GM19372 (cell line): ENCODE data around the gene PIM3.
"Not testable (repeated sequence)": the region's sequence is repeated elsewhere in the genome, so short reads cannot be mapped to it uniquely, and the experiment has no call there.

Source experiments
- ATAC-seq: cut with Tn5 transposase; IDR thresholded peaks from one replicate; pipeline ENCODE4 v1.9.1; 2021; ENCODE audit warnings: mild to moderate bottlenecking, low read depth, moderate library complexity; ENCODE audit not compliant: unreplicated experiment

Gene PIM3

DNA sequence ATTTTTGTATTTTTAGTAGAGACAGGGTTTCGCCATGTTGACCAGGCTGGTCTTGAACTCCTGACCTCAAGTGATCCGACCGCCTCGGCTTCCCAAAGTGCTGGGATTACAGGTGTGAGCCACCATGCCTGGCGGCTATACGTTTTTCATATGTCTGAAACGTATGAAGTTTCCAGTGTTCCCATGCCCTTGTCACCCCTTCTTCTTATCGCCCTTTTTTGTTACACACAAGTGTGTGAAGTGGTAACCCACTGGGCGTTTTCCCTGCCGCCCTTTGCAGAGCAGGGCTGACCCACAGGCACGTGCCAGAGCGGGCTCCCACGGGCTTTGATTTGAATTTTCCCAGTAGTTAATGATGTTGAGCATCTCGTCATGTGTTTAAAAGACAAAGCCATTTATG lies 17.0 kb downstream of the PIM3 start:
- no peak for ATAC-seq

DNA sequence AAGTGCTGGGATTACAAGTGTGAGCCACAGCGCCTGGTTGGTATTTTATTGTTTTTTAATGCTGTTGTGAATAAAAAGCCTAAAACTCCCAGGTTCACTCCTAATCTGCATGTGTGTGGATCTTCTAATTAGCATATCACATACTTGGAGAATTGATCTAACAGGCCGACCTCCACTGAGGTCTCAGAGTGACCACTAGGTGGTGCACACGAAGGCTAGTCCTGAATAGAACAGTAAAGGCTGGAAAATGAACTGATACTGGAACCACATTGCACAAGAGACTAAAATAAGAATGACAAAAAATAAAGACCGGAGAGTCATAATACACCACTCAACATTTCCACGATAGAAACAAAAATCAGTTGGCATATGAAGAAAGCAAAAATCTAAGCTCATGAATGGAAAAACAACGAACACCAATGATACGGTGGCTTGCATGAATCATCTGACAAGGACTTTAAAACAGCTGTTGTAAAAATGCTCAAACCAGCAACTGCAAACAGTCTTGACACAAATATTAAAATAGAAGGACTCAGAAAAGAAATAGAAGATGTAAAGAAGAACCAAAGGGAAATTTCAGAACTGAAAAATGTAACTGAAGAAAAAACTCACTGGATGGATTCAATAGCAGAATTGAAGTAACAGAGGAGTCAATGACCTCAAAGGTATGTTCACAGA lies 19.2 kb downstream of the PIM3 start:
- ATAC-seq, result no peak

GRCh38 chr22:49981799-49982198 lies 21.2 kb downstream of the PIM3 start:
- ATAC-seq, result not testable (repeated sequence)

- ATAC-seq, result no peak
Measured at GRCh38 chr22:49983148-49984042, 22.8 kb downstream of the PIM3 start.

DNA sequence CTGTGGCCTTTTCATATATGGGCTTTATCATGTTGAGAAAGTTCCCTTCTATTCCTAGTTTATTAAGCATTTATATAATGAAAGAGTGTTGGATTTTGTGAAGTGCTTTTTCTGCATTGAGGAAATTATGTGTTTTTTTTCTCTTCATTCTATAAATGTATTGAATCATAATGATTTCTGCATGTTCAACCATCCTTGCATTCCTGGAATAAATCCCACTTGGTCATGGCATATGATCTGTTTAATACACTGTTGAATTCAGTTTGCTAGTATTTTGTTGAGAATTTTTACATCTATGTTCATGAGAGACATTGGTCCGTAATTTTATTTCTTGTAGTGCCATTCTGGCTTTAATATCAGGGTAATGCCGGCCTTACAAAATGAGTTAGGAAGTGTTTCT lies 25.8 kb downstream of the PIM3 start:
- no peak for ATAC-seq

DNA sequence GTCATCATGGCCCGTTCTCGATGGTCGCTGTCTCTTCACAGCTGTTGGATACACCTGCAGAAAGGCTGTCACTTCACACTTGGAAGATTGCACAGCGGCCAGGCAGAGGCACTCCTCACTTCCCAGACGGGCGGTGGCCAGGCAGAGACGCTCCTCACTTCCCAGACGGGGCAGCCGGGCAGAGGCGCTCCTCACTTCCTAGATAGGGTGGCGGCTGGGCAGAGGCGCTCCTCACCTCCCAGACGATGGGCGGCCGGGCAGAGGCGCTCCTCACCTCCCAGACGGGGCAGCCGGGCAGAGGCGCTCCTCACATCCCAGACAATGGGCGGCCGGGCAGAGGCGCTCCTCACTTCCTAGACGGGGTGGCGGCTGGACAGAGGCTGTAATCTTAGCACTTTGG lies 29.3 kb downstream of the PIM3 start:
- ATAC-seq, result not testable (repeated sequence)

GRCh38 chr22:49991167-49991566 lies 30.6 kb downstream of the PIM3 start:
- no peak for ATAC-seq

GRCh38 chr22:49991907-49992533 lies 31.4 kb downstream of the PIM3 start:
- ATAC-seq, result no peak

DNA sequence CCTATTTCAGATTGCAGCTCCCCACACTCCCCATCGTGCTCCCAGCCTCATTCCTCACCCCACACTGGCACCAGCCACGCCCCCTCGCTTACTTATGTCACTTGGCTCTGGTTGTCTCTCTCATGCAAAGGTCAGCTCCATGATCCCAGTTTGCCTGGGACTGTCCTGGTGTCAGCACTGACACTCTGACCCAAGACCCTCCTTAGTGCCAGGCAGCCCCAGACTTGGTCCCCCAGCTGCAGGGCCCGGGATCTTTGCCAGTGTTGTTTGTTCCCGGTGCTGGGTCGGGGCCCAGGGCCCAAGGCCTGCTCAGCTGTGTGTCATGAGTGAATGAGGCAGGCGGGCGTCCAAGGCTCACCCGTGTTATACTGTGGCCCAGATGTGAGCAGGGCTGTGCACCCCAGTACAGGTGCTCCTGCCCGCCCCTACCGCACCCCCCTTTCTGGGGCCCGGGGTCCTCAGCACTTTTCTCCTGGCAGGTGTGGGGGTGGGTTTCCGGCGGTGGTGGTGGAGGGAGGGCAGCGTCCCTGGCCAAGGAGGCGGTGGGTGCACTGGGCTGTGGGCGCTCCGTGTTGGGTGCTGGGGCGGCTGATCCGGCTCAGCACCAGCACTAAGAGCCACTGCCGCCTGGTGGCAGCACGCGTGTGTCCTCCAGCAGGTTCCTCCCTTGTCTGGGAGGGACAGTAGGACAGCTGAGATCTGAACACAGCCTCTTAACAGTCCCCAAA lies 32.5 kb downstream of the PIM3 start:
- ATAC-seq, result no peak

DNA sequence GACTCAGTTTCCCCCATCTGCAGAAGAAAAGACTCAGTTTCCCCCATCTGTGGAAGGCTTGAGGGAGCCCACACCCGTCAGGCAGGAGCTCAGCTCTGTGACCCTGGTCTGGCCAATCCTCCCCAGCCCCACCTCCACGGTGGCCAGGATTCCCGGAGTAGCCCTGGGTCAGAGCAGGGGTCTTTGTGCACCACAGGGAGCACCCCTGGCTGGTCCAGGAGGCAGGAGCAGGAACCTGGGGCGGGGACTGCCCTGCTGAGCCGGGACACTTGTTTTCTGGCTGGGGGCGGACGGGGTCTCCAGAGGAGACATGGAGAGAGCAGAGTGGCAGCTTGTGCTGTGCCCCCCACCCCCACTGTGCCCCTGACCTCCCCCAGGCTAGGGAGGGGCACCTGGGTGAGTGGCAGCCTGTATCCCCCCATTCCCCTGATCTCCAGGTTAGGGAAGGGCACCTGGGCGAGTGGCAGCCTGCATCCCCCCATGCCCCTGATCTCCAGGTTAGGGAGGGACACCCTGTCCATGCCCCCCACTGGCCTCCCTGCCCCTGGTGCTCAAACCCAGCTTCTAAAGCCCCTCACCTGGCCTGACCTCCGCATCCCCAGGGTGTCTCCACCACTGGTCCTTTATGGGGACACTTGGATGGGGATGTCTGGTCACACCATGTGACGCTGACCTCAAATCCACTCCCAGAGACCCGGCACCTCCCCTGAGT lies 33.2 kb downstream of the PIM3 start:
- ATAC-seq, result no peak

GRCh38 chr22:49994361-49995040 lies 33.9 kb downstream of the PIM3 start:
- no peak for ATAC-seq

DNA sequence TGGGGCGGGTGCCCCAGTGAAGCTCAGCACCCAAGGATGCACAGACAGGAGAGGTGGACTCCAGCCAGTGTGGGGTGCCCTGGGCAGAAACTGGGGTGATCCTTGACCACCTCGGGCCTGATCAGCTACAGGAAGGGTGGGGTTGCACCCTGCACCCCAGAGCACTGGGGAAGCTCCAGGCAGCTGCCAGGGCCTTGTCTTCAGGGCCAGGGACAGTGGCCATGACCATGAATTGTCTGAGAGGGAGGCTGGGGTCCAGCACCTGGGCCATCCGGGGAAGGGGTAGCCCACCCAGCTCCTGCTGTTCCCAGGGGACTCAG lies 34.4 kb downstream of the PIM3 start:
- no peak for ATAC-seq

DNA sequence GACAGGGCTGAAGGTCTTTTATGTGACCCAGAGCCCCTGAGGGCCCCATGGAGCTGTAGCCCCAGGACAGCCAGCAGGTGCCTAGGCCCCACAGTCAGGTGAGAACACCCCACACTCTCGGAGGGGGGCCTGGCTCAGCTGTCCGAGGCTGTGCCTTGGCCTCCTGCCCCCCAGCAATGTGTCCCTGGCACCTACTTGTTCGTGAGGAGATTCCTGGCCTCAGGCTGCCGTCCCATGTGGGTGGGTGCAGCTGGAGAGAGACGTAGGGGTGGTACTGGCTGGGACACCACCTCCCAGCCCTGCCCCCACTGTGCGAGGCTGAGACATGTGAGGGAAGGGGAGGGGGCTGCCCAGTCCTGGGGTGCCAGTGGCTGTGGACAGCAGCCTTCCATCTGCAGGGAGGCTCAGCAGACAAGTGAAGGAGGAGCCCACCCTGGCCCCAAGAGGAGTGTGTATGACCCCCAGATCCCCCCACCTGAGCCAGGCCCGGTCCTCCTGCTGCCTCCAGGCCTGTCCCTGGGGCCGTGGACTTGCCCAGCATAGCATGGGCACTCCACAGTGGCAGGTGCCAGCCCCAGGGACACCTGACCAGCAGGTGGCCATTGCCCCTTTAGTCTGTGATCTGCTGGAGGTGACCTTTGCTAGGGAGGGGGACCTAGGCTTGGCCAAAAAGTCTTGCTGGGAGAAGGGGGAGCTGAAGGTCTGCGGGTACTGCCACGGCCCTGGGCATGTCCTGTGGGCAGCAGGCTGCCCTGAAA lies 35.0 kb downstream of the PIM3 start:
- ATAC-seq, result no peak

DNA sequence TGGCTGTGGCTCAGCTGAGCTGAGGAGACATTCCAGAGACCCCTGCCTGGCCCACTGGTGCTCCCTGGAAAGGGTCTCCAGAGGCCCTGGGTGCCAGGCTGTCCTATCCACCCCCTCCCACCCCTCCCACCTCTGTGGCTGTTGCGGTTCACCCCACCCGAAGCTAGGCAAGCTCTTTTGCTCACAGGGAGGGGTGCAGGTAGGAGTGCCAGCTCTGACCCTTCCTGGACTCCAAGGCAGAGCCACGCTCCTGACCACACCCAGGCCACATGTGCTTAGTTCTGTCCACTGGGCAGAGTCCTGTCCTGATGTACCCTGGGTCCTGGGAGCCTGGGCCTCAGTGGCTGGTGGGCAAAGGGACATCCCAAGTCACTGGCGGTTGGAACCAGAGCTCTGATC lies 35.5 kb downstream of the PIM3 start:
- ATAC-seq, result no peak

DNA sequence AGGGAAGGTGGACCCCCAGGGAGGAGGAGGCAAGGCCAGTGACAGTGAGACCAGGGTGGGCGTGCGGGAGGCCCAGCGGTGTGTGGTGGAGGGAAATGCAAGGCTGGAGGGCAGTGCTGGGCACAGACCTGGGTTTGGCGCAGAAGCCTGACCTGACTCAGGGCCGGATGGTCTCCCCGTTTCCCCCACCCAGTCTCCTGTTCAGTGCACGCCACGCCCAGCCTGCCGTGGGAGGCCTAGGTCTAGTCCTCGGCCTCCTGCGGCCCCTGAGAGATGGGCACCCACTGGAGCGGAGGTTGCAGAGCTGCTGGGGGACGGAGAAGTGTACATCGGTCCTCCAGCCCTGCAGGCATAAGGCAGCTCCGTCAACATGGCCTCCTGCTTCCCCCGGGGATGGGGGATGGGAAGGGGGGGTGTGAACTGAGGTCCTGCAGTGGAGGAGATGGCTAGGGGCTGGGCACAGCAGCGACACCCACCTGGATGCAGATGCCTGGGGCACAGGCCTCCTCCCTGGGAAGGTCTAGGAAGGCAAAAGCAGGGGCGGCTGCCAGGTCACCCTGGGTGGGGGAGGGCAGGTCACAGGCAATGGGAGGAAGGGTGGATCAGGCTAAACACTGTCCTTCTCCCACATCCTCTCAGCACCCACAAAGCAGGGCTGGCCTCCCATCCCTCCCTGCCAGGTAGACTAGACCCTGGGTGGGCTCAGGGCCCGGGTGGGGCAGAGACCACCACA lies 36.1 kb downstream of the PIM3 start:
- ATAC-seq, result no peak

DNA sequence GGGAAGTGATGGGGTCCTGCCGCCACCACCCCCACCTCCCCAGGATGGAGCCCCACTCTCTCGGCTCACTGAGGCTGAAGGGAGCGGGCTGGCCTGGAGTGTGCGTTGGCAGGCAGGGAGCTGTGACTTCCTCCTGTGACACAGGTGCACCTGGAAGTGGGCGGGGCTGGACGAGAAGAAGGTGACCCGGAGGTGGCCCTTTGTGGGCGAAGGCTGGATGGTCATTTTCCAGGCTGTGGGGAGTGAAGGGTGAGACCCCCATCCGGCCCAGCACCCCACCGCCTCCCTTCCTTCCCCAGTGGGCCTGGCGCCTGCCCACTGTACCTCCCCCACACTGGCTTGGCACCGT lies 36.7 kb downstream of the PIM3 start:
- ATAC-seq, result no peak

DNA sequence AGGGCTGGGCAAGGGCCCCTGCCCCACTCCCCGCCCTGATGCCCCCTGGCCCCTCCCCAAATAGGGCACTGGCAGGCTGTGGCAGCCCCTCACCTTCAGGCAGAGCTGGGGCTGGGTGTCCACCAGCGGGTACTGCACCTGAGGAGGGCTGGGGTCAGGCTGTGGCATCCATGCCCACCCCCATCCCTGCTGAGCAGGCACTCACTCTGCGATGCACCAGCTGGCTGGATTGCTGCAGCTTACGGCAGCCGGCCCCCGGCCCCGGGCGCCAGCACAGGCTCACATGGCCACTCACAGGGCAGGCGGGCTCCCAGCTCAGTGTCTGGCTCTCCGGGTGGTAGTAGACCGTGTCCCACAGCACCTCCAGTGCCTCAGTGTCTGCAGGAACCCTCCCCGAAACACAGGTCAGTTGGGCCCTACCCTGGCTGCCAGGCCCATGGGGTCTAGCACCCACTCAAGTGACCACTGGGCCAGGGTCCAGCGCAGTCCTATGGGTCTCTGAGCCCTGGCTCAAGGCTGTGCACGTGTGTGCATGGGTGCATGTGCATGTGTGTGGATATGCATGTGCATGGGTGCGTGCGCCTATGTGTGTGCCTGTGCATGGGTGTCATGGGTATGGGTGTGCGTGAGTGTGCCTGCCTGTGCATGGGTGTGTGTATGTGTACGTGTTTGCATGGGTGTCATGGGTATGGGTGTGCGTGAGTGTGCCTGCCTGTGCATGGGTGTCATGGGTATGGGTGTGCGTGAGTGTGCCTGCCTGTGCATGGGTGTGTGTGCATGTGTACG lies 37.6 kb downstream of the PIM3 start:
- ATAC-seq, result no peak

DNA sequence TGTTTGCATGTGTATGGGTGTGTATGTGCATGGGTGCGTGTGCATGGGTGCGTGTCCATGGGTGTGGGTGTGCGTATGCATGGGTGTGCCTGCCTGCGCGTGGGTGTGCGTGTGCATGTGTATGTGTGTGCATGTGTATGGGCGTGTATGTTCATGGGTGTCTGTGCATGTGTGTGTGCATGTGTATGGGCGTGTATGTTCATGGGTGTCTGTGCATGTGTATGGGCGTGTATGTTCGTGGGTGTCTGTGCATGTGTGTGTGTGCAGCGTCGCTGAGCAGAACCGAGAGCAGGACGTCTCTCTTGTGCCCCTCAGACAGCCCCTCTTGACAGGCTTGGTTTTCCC lies 38.1 kb downstream of the PIM3 start:
- ATAC-seq, result no peak
